Umbilical cord (tissue), 2 donors: ENCODE measurements around the gene PUM2. TPM values are rescaled to one million over a fixed set of nuclear protein-coding genes. Genes with fewer than 3 reads are reported as not detected.
A peak's percentile ranks its signal among the peaks of the same experiment; 100 is the strongest.

Experiments used
- DNase-seq: peaks from one replicate; pipeline ENCODE4 v3.0.0-alpha.2; 2015; ENCODE audit warnings: low spot score
- total RNA-seq: library from RNA; depleted of rRNA; stranded (reverse); fragments of >200 nt; gene quantifications from one replicate; pipeline ENCODE4 v1.2.3, GENCODE V29; 2014; ENCODE audit warnings: low replicate concordance; ENCODE audit not compliant: insufficient read depth

Gene PUM2
- total RNA-seq, 1 donor from 2014 or later, result 61.2 TPM

GRCh38 chr2:20348542-20348941, 2.1 kb downstream of the PUM2 start:
- no peak for DNase-seq

- no peak for DNase-seq
Measured at GRCh38 chr2:20346565-20347381, 3.9 kb downstream of the PUM2 start.

GRCh38 chr2:20343128-20343527, 7.5 kb downstream of the PUM2 start:
- no peak for DNase-seq

- DNase-seq, result no peak
Measured at GRCh38 chr2:20339012-20339411, 11.6 kb downstream of the PUM2 start.

DNA sequence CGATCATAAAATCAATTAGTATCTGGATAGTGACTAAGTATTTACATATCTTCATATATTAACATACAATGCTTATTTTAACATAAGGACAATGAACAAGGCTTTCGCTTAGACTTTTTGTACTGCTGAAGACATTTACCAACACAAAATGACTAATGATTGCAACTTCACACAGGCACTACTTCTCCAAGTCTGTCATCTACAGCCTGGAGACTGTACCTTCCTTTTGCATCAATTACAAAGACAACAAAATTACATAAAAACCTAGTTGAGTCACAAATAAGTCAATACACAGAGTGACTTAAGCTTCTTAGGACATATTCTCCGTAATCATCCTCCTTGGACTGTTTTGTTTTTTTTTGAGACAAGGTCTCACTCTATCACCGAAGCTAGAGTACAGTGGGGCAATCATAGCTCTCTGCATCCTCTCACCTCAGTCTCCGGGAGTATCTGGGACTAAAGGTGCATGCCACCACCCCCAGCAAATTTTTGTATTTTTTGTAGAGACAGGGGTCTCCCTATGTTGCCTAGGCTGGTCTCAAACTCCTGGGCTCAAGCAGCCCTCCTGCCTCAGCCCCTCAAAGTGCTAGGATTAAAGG, 15.9 kb downstream of the PUM2 start:
- DNase-seq, result no peak

GRCh38 chr2:20333738-20334137, 16.9 kb downstream of the PUM2 start:
- DNase-seq, result no peak

DNA sequence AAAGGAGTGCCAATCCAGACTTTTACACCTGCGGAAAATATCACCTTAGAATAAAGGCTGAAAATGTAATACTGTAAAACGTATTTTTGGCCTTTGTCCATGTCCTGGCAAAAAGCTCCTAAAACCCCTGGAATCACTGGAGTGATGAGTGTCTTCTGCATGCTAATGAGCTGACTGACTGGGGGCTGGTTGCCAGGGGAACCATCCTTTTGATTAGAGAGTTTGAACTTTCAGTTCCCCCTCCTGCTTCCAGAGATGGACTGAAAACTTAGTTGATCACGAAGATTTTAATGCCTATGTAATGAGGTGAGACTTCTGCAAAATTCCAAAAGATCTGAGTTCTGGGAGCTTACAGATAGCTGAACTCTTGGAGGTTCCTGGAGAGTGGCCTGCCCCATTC, 20.5 kb downstream of the PUM2 start:
- DNase-seq, result no peak

- peak; percentile 18 for DNase-seq
Measured at GRCh38 chr2:20327370-20327769, 23.3 kb downstream of the PUM2 start.

DNA sequence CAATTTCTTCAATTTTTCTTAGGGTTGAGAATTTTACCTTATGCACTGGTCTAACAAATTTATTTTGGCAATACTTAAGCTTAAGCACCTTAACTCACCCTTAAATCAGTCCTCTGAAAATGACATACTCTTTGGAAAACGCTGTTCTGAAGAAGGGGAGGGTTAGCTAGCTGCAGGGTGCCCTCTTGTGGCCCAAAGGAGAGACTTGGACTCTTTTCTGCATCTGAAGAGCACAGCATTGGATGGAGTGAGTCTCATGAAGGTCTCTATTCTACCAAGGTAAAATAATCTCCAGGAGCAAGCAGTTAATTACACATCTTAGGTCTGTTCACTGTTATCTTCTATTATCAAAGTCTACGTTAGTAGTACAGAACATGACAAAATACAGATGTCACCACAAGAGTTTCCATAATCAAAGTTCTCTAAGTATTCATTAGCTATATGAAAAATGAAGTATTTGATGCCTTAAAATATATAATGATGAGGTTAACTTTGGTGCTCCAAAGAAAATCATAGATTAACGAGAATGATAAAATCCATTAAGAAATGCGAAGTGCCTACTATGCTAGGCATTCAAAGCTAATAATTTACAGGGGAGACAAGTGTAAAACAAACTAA, 24.4 kb downstream of the PUM2 start:
- peak; percentile 59 for DNase-seq

DNA sequence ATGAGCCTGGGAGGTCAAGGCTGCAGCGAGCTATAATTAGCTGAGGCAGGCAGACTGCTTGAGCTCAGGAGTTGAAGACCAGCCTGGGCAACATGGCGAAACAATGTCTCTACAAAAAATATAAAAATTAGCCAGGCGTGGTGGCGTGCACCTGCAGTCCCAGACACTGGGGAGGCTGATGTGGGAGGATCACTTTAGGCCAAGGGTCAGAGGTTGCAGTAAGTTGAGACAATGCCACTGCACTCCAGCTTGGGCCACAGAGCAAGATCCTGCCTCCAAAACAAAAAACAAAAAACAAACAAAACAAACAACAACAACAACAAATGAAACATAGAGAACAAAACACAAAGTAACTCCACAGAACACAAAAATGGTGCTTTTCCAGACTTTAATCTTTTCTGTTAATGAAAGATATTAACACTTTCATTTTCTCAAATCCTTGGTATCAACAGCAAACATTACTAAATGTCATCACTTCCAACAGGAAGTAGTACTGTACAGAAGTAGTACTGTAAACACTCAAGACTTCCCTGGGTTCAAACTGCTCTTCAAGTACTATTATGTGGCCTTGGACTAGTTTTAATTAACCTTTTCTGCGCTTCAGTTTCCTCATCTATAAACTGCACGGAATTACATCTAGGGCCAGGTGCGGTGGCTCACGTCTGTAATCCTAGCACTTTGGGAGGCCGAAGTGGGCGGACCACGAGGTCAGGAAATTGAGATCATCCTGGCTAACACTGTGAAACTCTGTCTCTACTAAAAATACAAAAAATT, 27.9 kb downstream of the PUM2 start:
- no peak for DNase-seq

DNA sequence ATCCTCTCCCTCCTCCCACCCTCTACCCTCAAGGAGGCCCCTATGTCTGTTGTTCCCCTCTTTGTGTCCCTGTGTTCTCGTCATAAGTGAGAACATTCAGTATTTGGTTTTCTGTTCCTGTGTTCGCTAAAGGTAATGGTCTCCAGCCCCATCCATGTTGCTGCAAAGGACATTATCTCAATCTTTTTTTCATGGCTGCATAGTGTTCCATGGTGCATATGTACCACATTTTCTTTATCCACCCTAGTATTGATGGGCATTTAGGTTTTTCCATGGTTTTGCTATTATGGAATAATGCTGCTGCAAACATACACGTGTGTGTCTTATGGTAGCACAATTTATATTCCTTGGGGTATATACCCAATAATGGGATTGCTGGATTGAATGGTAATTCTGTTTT, 33.0 kb downstream of the PUM2 start:
- no peak for DNase-seq

GRCh38 chr2:20317197-20317596, 33.4 kb downstream of the PUM2 start:
- DNase-seq, result no peak

DNA sequence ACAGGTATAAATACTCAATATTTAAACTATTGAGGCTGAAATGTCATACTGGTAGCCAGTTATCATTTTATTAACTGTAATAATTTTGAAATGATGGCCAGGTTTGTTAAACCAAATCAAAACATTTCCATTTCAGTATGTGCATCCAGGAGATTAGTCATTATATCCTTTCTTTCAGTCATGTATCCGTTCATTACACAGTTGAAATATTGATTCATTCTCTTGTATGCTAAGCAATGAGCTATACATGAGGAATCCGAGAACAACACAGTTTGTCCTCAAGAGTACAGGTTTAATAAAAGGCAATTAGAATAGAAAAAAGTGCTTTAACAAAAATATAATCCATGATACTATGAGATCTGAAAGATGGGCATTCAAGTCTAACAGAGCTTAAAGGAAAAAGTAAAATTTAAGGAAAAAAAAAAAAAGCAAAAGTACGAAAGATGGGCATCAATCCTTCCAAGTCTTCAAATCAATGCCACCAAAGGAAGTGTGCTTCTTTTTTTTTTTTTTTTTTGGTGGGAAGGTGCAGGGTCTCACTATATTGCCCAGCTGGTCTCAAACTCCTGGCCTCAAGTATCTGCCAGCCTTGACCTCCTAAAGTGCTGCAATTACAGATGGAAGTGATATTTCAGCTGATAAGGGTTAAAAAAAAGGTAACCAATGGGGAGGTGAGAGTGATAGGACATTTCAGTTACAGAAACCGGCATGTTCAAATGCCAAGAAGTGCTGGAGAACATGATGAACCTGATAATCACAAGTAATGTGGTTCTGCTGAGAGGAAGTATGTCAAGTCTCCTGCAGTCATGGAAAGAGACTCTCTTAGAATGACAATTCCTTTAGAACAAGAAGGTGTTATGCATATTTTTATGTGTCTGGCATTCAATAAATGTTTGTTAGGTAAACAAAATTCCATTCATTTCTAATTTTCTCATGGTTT, 35.8 kb downstream of the PUM2 start:
- DNase-seq, result no peak

- no peak for DNase-seq
Measured at GRCh38 chr2:20313659-20314058, 37.0 kb downstream of the PUM2 start.

DNA sequence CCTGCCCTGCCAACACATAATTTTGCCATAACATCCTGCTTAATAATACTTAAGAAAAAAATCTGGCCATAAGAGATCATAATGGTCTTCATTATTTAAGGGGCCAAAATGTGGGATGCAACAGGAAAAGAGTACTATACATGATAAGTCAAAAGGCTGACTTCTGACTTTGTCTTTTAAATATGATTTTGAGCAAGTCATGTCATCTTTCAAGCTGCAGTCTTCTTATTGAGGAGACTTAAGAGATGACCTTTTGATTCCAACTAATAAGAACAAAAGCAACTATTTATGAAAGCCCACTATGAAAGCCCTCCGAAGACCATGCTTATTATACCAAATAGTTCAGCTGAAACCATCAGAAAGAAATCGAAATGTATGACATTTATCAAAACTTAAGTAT, 41.6 kb downstream of the PUM2 start:
- DNase-seq, result no peak

DNA sequence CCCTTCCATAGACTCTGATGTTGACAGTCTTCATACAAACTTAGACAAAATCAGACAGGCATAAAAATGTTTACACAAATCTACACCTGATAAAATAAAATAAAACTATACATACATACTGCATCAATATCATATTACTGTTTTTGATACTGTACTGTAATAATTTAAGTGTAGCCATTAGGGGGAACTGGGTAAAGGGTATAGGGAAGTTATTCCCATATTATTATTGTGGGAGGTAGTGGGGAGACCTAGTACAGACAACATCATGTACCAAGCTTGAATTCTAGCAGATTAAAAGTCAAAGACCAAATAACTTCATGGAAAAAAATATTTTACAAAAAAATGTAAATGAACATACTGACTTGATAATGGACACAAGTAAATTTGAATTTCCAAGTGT, 43.3 kb downstream of the PUM2 start:
- DNase-seq, result no peak

GRCh38 chr2:20304411-20304810, 46.2 kb downstream of the PUM2 start:
- peak; percentile 25 for DNase-seq

GRCh38 chr2:20303966-20304365, 46.7 kb downstream of the PUM2 start:
- DNase-seq, result no peak

- DNase-seq, result no peak
Measured at GRCh38 chr2:20302019-20302418, 48.6 kb downstream of the PUM2 start.

DNA sequence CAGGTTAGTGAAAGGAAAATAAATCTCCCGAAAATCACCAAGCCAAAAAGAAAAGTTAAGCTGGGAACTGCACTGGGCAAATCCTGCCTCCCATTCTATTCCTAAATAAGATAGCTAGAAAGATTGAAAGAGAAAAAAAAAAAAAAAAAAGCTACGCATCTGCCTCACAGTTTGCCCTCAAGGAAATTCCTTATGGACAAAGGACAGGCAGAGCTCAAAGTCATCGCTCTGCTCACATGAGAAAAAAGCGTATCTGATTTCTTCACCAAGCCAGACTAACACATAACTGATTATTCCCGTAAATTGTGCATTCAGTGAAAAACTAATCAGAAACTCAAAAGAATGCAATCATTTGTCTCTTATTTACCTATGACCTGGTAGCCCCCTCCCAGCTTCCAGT, 50.0 kb downstream of the PUM2 start:
- no peak for DNase-seq

DNA sequence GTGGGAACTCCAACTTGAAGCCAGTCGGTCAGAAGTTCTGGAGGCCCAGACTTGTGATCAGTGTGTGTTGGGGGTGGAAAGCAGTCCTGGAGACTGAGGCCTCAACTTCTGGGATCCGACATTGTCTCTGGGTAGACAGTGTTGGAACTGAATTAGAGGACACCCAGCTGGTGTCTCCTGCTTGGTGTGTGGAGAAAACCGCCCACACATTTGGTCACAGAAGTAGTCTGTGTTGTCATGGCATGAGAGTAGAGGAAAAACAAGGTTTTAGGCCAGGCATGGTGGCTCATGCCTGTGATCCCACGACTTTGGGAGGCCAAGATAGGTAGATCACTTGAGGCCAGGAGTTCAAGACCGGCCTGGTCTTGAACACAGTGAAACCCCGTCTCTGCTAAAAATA, 51.5 kb downstream of the PUM2 start:
- DNase-seq, result no peak
